Amniotic epithelial cell (primary cell): Measurements from ENCODE around the gene FAM120C.

Experiments used
- DNase-seq: peaks from one replicate; pipeline ENCODE4 v3.0.0-alpha.2; 2010; ENCODE audit warnings: low read depth

Gene FAM120C

DNA sequence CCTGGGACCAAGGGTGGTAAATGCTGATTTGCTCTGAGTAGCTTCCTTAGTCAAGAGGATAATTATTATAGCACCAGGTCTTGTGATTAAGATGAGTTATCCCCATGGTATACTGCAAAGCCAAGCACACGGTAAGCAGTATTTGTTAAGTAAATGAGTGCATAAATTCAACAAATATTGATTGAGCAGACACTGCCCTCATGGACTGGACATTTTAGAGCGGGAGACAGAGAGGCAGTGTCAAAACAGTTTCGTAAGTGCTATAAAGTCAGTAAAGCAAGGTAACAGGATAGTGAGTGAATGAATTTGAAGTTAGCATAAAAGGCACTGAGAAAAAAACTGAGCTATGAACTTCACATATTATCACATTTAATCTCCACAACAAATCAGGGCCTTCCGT is 152.7 kb downstream of the FAM120C start:
- no peak for DNase-seq

DNA sequence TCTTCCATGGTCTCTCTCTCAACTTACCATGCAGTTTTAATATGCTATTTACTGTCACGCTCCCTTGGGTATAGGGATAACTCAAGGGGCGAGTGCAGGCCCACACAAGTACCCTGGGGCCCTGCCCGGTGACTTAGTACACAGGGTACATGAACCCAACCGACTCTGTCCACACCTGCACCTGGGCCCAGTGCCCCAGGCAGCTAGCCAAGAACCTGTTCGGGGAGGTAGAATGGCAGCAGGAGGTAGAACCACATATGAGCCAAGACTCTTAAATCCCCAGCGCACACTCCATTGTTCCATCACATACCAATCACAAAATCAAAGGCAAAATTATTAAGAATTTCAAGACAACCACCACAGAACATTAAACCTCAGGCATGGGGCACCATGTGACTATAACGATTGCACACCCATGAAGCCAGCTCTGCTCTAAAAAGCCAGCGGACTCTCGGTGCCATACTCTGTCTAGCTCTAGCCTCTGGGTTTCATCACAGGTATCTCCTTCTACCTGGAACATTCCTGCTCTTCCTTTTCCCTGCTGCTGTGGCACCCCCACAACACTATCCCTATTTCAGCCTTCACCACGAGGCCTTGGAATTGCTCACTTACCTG is 153.4 kb downstream of the FAM120C start:
- DNase-seq: no peak

DNA sequence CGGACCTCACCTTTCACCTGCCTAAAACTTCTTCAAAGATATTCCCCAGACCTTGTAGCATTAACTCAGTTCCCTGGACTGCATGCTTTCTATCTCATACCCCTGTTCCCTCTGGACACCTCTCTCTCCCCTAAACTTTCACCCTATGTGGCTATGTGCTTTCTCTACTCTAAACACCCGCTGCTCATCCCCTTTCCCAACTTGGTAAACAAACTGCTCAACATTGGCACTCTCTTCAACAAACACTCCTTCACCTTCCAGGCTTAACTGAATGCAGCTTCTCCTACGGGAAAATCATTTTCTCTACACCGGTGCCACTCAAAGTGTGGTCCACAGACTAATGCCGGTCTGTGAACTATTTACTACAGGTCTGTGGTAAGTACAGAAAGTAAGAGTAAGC is 158.7 kb downstream of the FAM120C start:
- no peak for DNase-seq
